K562 (cell line): ENCODE measurements around the gene NDUFV3. TPM values are rescaled to one million over a fixed set of nuclear protein-coding genes. Genes with fewer than 3 reads are reported as not detected.

Experiments
- ELF1 ChIP-seq: fragments of 200-800 bp; sonication (Bioruptor generic); IDR thresholded peaks from 2 replicates; pipeline ENCODE4 v1.6.1; 2016; ENCODE audit warnings: missing genetic modification characterization, missing compliant biosample characterization
- FIP1L1 ChIP-seq: fragments of 200-400 bp; formaldehyde crosslinking; IDR thresholded peaks from 2 replicates; pipeline ENCODE4 v1.6.1; 2018; ENCODE audit warnings: mild to moderate bottlenecking, low read depth, low read length; ENCODE audit not compliant: poor library complexity, severe bottlenecking
- HCFC1 ChIP-seq: IDR thresholded peaks from 2 replicates; pipeline ENCODE4 v1.6.1; 2012; ENCODE audit warnings: low read depth, low read length, improper control_type of control experiment
- HLTF ChIP-seq: fragments of 450-650 bp; IDR thresholded peaks from 2 replicates; pipeline ENCODE4 v1.6.1; 2016
- HMGN3 ChIP-seq: IDR thresholded peaks from 2 replicates; pipeline ENCODE4 v1.6.1; 2011; ENCODE audit warnings: borderline replicate concordance, low read depth, mild to moderate bottlenecking, mixed read lengths, low read length; ENCODE audit not compliant: insufficient read length; ENCODE audit errors: extremely low read depth
- L3MBTL2 ChIP-seq: fragments of 450-650 bp; IDR thresholded peaks from 2 replicates; pipeline ENCODE4 v1.6.1; 2016; ENCODE audit warnings: mild to moderate bottlenecking, moderate library complexity
- MEIS2 ChIP-seq: fragments of 450-650 bp; IDR thresholded peaks from 2 replicates; pipeline ENCODE4 v1.6.1; 2014; ENCODE audit warnings: mild to moderate bottlenecking; ENCODE audit not compliant: partially characterized antibody
- NCOA4 ChIP-seq: fragments of 450-650 bp; IDR thresholded peaks from 2 replicates; pipeline ENCODE4 v1.6.1; 2018; ENCODE audit warnings: mild to moderate bottlenecking; ENCODE audit not compliant: partially characterized antibody
- NFIC ChIP-seq: fragments of 450-650 bp; IDR thresholded peaks from 2 replicates; pipeline ENCODE4 v1.6.1; 2017; ENCODE audit warnings: mild to moderate bottlenecking, inconsistent platforms
- NR2C1 ChIP-seq, 2 experiments: fragments of 450-650 bp; IDR thresholded peaks; 2 replicates each; pipeline ENCODE4 v1.6.1; 2017; ENCODE audit warnings: mild to moderate bottlenecking in 2 of 2, antibody characterized with exemption in 1 of 2, inconsistent platforms in 1 of 2, missing compliant biosample characterization in 1 of 2, missing genetic modification characterization in 1 of 2
- POLR2A ChIP-seq: fragments of 450-650 bp; conservative IDR thresholded peaks from 2 replicates; pipeline ENCODE4 v1.6.1; 2016
- PPARD ChIP-seq: fragments of 250-450 bp; sonication (Bioruptor Pico); IDR thresholded peaks from 2 replicates; pipeline ENCODE4 v1.8.0; 2022; ENCODE audit warnings: inconsistent platforms, mild to moderate bottlenecking, moderate library complexity
- RB1 ChIP-seq: fragments of 450-650 bp; IDR thresholded peaks from 2 replicates; pipeline ENCODE4 v1.6.1; 2017; ENCODE audit warnings: low read depth, mild to moderate bottlenecking
- RBM39 ChIP-seq: fragments of 200-400 bp; formaldehyde crosslinking; optimal IDR thresholded peaks from 2 replicates; pipeline ENCODE3; 2018; ENCODE audit warnings: low read depth, low read length
- RHOXF2B ChIP-seq: fragments of 250-450 bp; sonication (Bioruptor Pico); conservative IDR thresholded peaks from 2 replicates; pipeline ENCODE4 v1.5.1; 2021
- SIRT6 ChIP-seq: IDR thresholded peaks from one replicate; pipeline ENCODE4 v1.6.1; 2012; ENCODE audit warnings: low read depth, mild to moderate bottlenecking, control low read depth, inconsistent platforms, low read length, moderate library complexity
- SP2 ChIP-seq: IDR thresholded peaks from 2 replicates; pipeline ENCODE4 v1.6.1; 2011; ENCODE audit warnings: mild to moderate bottlenecking, low read depth, low read length, moderate library complexity; ENCODE audit not compliant: poor library complexity, severe bottlenecking; ENCODE audit errors: extremely low read depth
- SRSF7 ChIP-seq: fragments of 200-400 bp; formaldehyde crosslinking; optimal IDR thresholded peaks from 2 replicates; pipeline ENCODE3; 2017; ENCODE audit warnings: mild to moderate bottlenecking, low read depth, low read length
- ZEB2 ChIP-seq: fragments of 450-650 bp; IDR thresholded peaks from 2 replicates; pipeline ENCODE4 v1.6.1; 2016
- ZNF121 ChIP-seq: sonication (generic); formaldehyde crosslinking; conservative IDR thresholded peaks from 2 replicates; pipeline ENCODE4 v1.8.0; 2022; ENCODE audit warnings: missing genetic modification reagents
- ZNF561 ChIP-seq: fragments of 450-650 bp; formaldehyde crosslinking; conservative IDR thresholded peaks from 2 replicates; pipeline ENCODE4 v1.4.0; 2020; ENCODE audit warnings: mild to moderate bottlenecking, moderate library complexity
- ZNF695 ChIP-seq: fragments of 450-650 bp; formaldehyde crosslinking; IDR thresholded peaks from 2 replicates; pipeline ENCODE4 v1.4.0; 2020; ENCODE audit warnings: mild to moderate bottlenecking, moderate library complexity
- polyA plus RNA-seq, 8 experiments: library from polyadenylated mRNA; depleted of rRNA in 4 of 8; stranded (reverse) in 5 of 8; unstranded in 3 of 8; fragments of >200 nt; fragmentation: Nextera tagmentation in 2 of 8; fragmentation: Illumina TruSeq in 1 of 8; extraction: Ambion mirVana in 2 of 8; extraction: Trizol in 1 of 8; gene quantifications; 2 replicates each; pipeline versions ENCODE4 v1.2.1 to v1.2.3, GENCODE V29; 2011 to 2014; ENCODE audit warnings: inconsistent platforms in 1 of 8, missing spikeins in 1 of 8
- total RNA-seq, 7 experiments: library from RNA; depleted of rRNA in 6 of 7; stranded (reverse); fragments of >200 nt in 6 of 7; fragmentation: Illumina TruSeq in 2 of 7; extraction: Trizol in 2 of 7; gene quantifications; 2 replicates each; pipeline versions ENCODE4 v1.2.1 to v1.2.3, GENCODE V29; 2011 to 2021; ENCODE audit warnings: low replicate concordance in 1 of 7
- TF ChIP-seq, protein P1 (sequence below): fragments of 450-650 bp; formaldehyde crosslinking; IDR thresholded peaks from 2 replicates; pipeline ENCODE4 v1.4.0; 2020; ENCODE audit warnings: mild to moderate bottlenecking, moderate library complexity
- TF ChIP-seq, protein P2 (sequence below), 2 experiments: fragments of 200-800 bp in 1 of 2; sonication (Bioruptor generic) in 1 of 2; sonication (generic) in 1 of 2; formaldehyde crosslinking in 1 of 2; IDR thresholded peaks in 1 of 2; conservative IDR thresholded peaks in 1 of 2; 2 replicates each; pipeline versions ENCODE4 v1.5.0 to v1.6.1; 2016 to 2020; ENCODE audit warnings: missing compliant biosample characterization in 1 of 2, missing genetic modification characterization in 1 of 2, missing genetic modification reagents in 1 of 2
- TF ChIP-seq, protein P3 (sequence below): fragments of 200-400 bp; formaldehyde crosslinking; IDR thresholded peaks from 2 replicates; pipeline ENCODE4 v1.6.1; 2017; ENCODE audit warnings: mild to moderate bottlenecking, low read depth, low read length, moderate library complexity

The NDUFV3 gene
- total and polyA plus RNA-seq, 9 of the 15 experiments (the other 6 are each of a cell fraction or from before 2014, with no cell fraction given): 19.1 to 87.8 (median 74.3) TPM

DNA sequence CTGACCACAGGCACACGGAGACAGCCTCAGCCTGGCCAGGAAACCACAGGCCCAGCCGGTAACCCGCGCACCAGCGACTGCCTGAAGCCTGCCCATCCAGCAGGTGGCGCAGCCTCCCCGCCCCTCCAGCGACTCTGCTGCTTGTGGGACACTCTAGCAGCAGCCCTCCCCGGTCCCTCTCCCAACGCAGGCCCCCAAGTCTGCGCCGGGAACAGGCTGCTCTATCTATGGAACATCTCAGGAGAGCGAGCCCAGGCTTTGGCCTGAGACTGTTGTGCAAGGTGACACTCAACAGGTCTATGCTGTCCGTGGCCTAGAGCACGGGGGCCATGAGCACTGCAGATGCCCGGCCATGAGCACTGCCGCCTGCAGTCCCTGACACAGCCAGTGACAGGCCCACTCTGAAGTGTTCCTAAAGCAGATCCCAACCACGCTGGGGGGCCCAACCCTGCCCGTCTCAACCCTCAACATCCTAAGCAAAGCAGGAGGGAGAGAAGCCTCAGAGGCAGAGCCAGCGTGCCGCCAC is 42.2 kb upstream of the NDUFV3 start (continued):
- TF ChIP-seq, protein P1, sequence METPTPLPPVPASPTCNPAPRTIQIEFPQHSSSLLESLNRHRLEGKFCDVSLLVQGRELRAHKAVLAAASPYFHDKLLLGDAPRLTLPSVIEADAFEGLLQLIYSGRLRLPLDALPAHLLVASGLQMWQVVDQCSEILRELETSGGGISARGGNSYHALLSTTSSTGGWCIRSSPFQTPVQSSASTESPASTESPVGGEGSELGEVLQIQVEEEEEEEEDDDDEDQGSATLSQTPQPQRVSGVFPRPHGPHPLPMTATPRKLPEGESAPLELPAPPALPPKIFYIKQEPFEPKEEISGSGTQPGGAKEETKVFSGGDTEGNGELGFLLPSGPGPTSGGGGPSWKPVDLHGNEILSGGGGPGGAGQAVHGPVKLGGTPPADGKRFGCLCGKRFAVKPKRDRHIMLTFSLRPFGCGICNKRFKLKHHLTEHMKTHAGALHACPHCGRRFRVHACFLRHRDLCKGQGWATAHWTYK (CRISPR knock-in tag): no peak
- TF ChIP-seq POLR2A (0 out of 2 replicates have a peak, but pooled peaks have one; percentile 16), SRSF7 (no peak), ZNF561 (CRISPR knock-in tag) (no peak), RBM39 (no peak), L3MBTL2 (no peak), ZNF121 (CRISPR knock-in tag) (no peak), RHOXF2B (CRISPR knock-in tag) (no peak), HLTF (no peak), RB1 (0 out of 2 replicates have a peak, but pooled peaks have one; percentile 36), FIP1L1 (peak; percentile 37), ZNF695 (CRISPR knock-in tag) (no peak), SIRT6 (no peak), NR2C1 (IDR thresholded peaks at IDR 0.05) (no peak), NR2C1 (tag; IDR thresholded peaks at IDR 0.05) (no peak), SP2 (peak; percentile 73), HCFC1 (peak; percentile 46; the same call in 1 of the 2 replicates), MEIS2 (no peak), NFIC (0 out of 2 replicates have a peak, but pooled peaks have one; percentile 6), ZEB2 (no peak), NCOA4 (no peak), ELF1 (tag) (no peak), PPARD (CRISPR knock-in tag) (no peak), HMGN3 (no peak)
- TF ChIP-seq, protein P2, sequence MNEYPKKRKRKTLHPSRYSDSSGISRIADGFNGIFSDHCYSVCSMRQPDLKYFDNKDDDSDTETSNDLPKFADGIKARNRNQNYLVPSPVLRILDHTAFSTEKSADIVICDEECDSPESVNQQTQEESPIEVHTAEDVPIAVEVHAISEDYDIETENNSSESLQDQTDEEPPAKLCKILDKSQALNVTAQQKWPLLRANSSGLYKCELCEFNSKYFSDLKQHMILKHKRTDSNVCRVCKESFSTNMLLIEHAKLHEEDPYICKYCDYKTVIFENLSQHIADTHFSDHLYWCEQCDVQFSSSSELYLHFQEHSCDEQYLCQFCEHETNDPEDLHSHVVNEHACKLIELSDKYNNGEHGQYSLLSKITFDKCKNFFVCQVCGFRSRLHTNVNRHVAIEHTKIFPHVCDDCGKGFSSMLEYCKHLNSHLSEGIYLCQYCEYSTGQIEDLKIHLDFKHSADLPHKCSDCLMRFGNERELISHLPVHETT (CRISPR knock-in tag; conservative IDR thresholded peaks at IDR 0.05 in 1 of 2, IDR thresholded peaks at IDR 0.05 in 1 of 2): no peak
- TF ChIP-seq, protein P3, sequence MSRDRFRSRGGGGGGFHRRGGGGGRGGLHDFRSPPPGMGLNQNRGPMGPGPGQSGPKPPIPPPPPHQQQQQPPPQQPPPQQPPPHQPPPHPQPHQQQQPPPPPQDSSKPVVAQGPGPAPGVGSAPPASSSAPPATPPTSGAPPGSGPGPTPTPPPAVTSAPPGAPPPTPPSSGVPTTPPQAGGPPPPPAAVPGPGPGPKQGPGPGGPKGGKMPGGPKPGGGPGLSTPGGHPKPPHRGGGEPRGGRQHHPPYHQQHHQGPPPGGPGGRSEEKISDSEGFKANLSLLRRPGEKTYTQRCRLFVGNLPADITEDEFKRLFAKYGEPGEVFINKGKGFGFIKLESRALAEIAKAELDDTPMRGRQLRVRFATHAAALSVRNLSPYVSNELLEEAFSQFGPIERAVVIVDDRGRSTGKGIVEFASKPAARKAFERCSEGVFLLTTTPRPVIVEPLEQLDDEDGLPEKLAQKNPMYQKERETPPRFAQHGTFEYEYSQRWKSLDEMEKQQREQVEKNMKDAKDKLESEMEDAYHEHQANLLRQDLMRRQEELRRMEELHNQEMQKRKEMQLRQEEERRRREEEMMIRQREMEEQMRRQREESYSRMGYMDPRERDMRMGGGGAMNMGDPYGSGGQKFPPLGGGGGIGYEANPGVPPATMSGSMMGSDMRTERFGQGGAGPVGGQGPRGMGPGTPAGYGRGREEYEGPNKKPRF: no peak
